Measurements from ENCODE around the gene NBPF14.
"Not testable (repeated sequence)": the region's sequence is repeated elsewhere in the genome, so short reads cannot be mapped to it uniquely, and the experiment has no call there.

Gene NBPF14

GRCh38 chr1:148595911-148596310, at the start of gene NBPF14:
NBPF14 (minus strand) TSS chr1:148596011; CDS start chr1:148595717, 294 bp downstream.
- DNase-seq (ENCODE audit: low read depth) = not testable (repeated sequence)

- DNase-seq (ENCODE audit: low read depth) = not testable (repeated sequence)
These were observed 29.6 kb upstream of the NBPF14 start for GRCh38 chr1:148625451-148625850.

GRCh38 chr1:148618216-148618615, 22.4 kb upstream of the NBPF14 start:
- DNase-seq (ENCODE audit: low read depth) = not testable (repeated sequence)

GRCh38 chr1:148605266-148605665, 9.5 kb upstream of the NBPF14 start:
- not testable (repeated sequence) for DNase-seq (ENCODE audit: low read depth)

GRCh38 chr1:148595360-148595759, 451 bp downstream of the NBPF14 start:
- not testable (repeated sequence) for DNase-seq (ENCODE audit: low read depth)

- not testable (repeated sequence) for DNase-seq (ENCODE audit: low read depth)
These were observed 4.7 kb downstream of the NBPF14 start for GRCh38 chr1:148591098-148591497.

GRCh38 chr1:148532158-148532557, 63.7 kb downstream of the NBPF14 start:
- DNase-seq (ENCODE audit: low read depth) = not testable (repeated sequence)

GRCh38 chr1:148529101-148529567, 66.7 kb downstream of the NBPF14 start:
- DNase-seq (ENCODE audit: low read depth) = peak; percentile 23

- DNase-seq (ENCODE audit: low read depth) = not testable (repeated sequence)
These were observed 67.2 kb downstream of the NBPF14 start for GRCh38 chr1:148528591-148528990.

- DNase-seq (ENCODE audit: low read depth) = not testable (repeated sequence)
These were observed 69.2 kb downstream of the NBPF14 start for GRCh38 chr1:148526587-148526986.

GRCh38 chr1:148523205-148524144, 72.3 kb downstream of the NBPF14 start:
- DNase-seq (ENCODE audit: low read depth) = not testable (repeated sequence)

- DNase-seq (ENCODE audit: low read depth) = peak; percentile 88
These were observed 73.1 kb downstream of the NBPF14 start for GRCh38 chr1:148522561-148523204.

- peak; percentile 42 for DNase-seq (ENCODE audit: low read depth)
These were observed 73.7 kb downstream of the NBPF14 start for GRCh38 chr1:148522072-148522471.

GRCh38 chr1:148514310-148514709, 81.5 kb downstream of the NBPF14 start:
- not testable (repeated sequence) for DNase-seq (ENCODE audit: low read depth)

- not testable (repeated sequence) for DNase-seq (ENCODE audit: low read depth)
These were observed 83.1 kb downstream of the NBPF14 start for GRCh38 chr1:148512571-148513184.

GRCh38 chr1:148493933-148494332, 101.9 kb downstream of the NBPF14 start:
- DNase-seq (ENCODE audit: low read depth) = not testable (repeated sequence)

- DNase-seq (ENCODE audit: low read depth) = not testable (repeated sequence)
These were observed 112.8 kb downstream of the NBPF14 start, which contains the start of gene PPIAL4G for GRCh38 chr1:148483029-148483428. PPIAL4G (minus strand) TSS chr1:148483302; CDS start chr1:148483252, 50 bp downstream.

Data from GM04504 (cell line).